Measurements from ENCODE around the gene OLA1. TPM values are rescaled to one million over a fixed set of nuclear protein-coding genes. Genes with fewer than 3 reads are reported as not detected.

The OLA1 gene
- 10 to 100 TPM; 55.3 to 65.8 (median 58.4) TPM for total RNA-seq
- long read RNA-seq, donor 1, full-length matches to known transcripts: 77 of 85 reads
- long read RNA-seq, donor 1, partial matches to known transcripts: 4 of 85 reads
- long read RNA-seq, donor 1, other reads (novel, unspliced or antisense): 4 of 85 reads
- long read RNA-seq, donor 2, full-length matches to known transcripts: 54 of 67 reads
- long read RNA-seq, donor 2, partial matches to known transcripts: 2 of 67 reads
- long read RNA-seq, donor 2, other reads (novel, unspliced or antisense): 11 of 67 reads

DNA sequence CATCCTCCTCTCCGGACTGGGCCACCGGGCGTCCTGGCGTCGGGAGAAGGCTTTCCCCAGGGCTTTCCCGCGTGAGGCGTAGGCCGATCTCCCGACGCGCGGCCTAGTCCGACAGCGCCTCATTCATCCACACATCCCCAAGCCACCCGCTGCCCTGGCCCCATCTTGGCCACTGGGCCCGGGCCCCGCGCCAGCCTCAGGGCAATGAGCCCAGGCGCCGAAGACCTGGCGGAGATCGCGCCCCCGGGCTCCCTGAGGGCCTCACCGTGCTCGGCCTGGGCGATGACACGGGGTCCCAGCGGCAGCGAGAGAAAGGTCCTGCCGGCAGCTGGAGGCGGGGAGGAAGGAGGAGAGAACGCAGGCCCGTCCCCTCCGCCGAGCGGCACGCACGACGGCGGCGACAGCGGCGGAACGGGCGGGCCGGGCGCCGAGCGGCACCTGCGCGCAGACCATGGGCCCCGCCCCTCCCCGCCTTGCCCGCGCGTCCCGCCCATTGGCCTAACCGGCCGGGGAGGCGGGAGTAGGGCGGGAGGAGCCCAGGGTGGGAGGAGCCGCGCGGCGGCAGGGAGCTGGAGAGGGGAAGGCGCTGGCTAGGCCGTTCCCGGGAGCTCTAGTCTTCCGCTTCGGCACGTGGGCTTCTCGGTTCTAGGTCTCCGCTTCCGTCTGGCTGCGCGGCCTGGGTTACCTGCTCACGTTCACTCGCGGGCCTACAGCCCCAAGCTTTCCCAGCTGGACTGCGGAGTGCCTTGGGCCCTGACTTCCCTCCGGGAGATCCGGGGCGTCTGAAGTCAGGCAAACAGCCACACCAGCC is at the start of gene OLA1:
Gene OLA1, minus strand, starts transcription at position 346 of the 811 bp plus-strand sequence. CDS start 1,717 bp downstream, outside the sequence.
- H3K36me3 ChIP-seq (ENCODE audit: low read depth): no peaks in the 10 kb centered on the region
- TF ChIP-seq, protein P1, sequence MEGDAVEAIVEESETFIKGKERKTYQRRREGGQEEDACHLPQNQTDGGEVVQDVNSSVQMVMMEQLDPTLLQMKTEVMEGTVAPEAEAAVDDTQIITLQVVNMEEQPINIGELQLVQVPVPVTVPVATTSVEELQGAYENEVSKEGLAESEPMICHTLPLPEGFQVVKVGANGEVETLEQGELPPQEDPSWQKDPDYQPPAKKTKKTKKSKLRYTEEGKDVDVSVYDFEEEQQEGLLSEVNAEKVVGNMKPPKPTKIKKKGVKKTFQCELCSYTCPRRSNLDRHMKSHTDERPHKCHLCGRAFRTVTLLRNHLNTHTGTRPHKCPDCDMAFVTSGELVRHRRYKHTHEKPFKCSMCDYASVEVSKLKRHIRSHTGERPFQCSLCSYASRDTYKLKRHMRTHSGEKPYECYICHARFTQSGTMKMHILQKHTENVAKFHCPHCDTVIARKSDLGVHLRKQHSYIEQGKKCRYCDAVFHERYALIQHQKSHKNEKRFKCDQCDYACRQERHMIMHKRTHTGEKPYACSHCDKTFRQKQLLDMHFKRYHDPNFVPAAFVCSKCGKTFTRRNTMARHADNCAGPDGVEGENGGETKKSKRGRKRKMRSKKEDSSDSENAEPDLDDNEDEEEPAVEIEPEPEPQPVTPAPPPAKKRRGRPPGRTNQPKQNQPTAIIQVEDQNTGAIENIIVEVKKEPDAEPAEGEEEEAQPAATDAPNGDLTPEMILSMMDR (IDR thresholded peaks at IDR 0.05): peak; percentile 10
- ATAC-seq: peak; percentile 99
- no peaks in the 10 kb centered on the region for H3K9me3 ChIP-seq
- peaks cover 11% of the 10 kb centered on the region for H3K4me1 ChIP-seq (ENCODE audit: low read depth)
- H3K4me3 ChIP-seq: peak within 1 kb of the TSS; percentile 62
- DNase-seq: peak; percentile 96 to 98 (median 96)
- intact Hi-C loops (cut with DNase I, micrococcal nuclease): no loop called here

DNA sequence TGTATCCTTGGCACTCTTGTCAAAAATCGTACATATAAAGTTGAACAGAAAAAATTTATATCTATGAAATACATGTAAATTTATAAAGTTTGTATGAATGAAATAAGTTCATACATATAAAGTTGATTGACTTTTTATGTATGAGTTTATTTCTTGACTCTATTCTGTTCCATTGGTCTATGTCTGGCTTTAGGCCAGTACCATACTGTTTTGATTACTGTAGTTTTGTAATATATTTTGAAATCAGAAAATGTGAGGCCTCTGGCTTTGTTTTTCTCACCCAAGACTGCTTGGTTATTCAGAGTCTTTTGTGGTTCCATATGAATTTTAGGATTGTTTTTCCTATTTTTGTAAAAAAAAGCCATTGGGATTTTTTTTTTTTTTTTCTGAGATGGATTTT is 44.6 kb upstream of the OLA1 start:
- ATAC-seq (no peak), DNase-seq (no peak)
- Histone ChIP-seq H3K4me1 (ENCODE audit: low read depth) (no peaks in the 10 kb centered on the region), H3K9me3 (peaks cover 2% of the 10 kb centered on the region), H3K4me3 (no peak overlapping the region), H3K36me3 (ENCODE audit: low read depth) (no peaks in the 10 kb centered on the region)
- intact Hi-C loops (cut with DNase I, micrococcal nuclease): no loop called here
- TF ChIP-seq, protein P1 (IDR thresholded peaks at IDR 0.05): no peak

DNA sequence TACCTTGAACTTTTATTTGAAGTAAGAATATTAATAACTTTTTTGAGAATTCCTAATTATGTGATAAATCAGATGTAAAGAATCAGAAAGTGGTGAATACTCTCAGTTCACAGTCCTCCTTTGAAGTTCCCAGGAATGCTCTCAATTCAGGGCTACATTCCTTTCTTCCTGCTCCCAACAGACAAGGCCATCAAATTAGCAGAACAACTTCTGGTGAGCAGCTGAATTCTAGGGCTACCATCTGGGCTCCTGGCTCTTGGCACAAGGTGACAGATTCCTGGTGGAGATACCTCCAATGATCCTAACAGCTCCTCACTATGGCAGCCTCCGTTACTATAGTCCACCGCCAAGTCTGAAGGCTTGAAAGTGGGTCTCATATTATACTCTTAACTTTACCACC is 37.8 kb upstream of the OLA1 start:
- TF ChIP-seq, protein P1 (IDR thresholded peaks at IDR 0.05): no peak
- H3K36me3 ChIP-seq (ENCODE audit: low read depth): no peaks in the 10 kb centered on the region
- H3K4me3 ChIP-seq: no peak overlapping the region
- ATAC-seq (no peak), DNase-seq (no peak)
- H3K4me1 ChIP-seq (ENCODE audit: low read depth): no peaks in the 10 kb centered on the region
- intact Hi-C loops (cut with DNase I, micrococcal nuclease): no loop called here
- no peaks in the 10 kb centered on the region for H3K9me3 ChIP-seq

DNA sequence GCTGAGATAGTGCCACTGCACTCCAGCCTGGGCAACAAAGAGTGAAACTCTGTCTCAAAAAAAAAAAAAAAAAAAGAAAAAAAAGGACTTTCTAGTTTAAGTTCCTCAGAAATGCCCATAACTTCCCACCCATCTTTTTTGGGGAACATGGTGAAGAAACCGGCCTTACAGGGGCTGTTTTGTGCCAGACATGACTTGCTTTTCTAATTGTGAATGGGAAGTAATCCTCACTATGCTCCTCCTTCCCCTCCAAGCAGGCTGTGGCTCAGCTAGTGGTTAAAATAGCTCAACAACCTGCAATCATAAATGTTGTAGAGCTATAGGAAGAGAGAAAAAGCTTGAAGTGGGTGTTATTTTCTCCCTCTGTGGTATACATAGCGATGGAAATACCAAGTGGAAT is 34.1 kb upstream of the OLA1 start:
- H3K9me3 ChIP-seq: no peaks in the 10 kb centered on the region
- DNase-seq (no peak), ATAC-seq (no peak)
- intact Hi-C loops (cut with DNase I, micrococcal nuclease): no loop called here
- no peak overlapping the region for H3K4me3 ChIP-seq
- TF ChIP-seq, protein P1 (IDR thresholded peaks at IDR 0.05): no peak
- H3K4me1 ChIP-seq (ENCODE audit: low read depth): no peaks in the 10 kb centered on the region
- H3K36me3 ChIP-seq (ENCODE audit: low read depth): no peaks in the 10 kb centered on the region

DNA sequence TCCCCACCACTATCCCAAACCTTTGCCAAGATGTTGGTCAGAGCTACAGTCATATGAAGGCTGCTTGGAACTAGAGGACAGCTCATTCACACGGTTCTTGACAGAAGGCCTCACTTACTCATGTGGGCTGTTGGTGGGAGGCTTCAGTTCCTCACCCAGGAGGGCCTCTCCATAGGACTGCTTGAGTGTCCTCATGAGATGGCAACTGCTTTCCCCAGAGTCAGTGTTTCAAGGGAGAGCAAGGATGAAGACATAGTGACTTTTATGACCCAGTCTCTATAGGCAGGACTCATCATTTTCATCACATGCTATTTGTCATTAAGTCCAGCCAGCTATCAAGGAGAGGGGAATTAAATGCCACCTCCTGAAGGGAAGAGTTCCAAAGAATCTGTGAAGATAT is 33.4 kb upstream of the OLA1 start:
- intact Hi-C loops (cut with DNase I, micrococcal nuclease): no loop called here
- Histone ChIP-seq H3K36me3 (ENCODE audit: low read depth) (no peaks in the 10 kb centered on the region), H3K9me3 (no peaks in the 10 kb centered on the region), H3K4me1 (ENCODE audit: low read depth) (no peaks in the 10 kb centered on the region), H3K4me3 (no peak overlapping the region)
- TF ChIP-seq, protein P1 (IDR thresholded peaks at IDR 0.05): no peak
- DNase-seq (no peak), ATAC-seq (no peak)
